H1 (cell line): ENCODE results near the gene RHOBTB3. TPM values are rescaled to one million over a fixed set of nuclear protein-coding genes. Genes with fewer than 3 reads are reported as not detected.

Source experiments
- CTCF ChIA-PET: fragments of 300-600 bp; sonication (Branson Sonifier 250); formaldehyde crosslinking; loops from one replicate; lab custom pipeline; 2021; ENCODE audit not compliant: partially characterized antibody; lab: Charles Lee
- POLR2A ChIA-PET: fragments of 300-600 bp; sonication (Branson Sonifier 250); formaldehyde crosslinking; loops from one replicate; lab custom pipeline; 2021; ENCODE audit warnings: inconsistent platforms; ENCODE audit not compliant: partially characterized antibody; lab: Charles Lee
- DNase-seq, 2 experiments: peaks; one replicate each; pipeline versions ENCODE4 v3.0.0 to v3.0.0-alpha.2; 2010 to 2022; ENCODE audit warnings: low spot score in 2 of 2, low read depth in 1 of 2, mixed read lengths in 1 of 2
- FAIRE-seq: peaks from 2 replicates; lab custom pipeline; 2011; peaks lifted over from hg19 to GRCh38; lab: Jason Lieb, UNC
- H2AFZ ChIP-seq: 2 replicates; pipeline ENCODE4 v1.8.1; 2012; ENCODE audit warnings: low read length, inconsistent platforms
- H2AK5ac ChIP-seq: 2 replicates; pipeline ENCODE4 v1.6.1; 2013; ENCODE audit warnings: low read depth, low read length
- H2BK120ac ChIP-seq: replicated peaks from 2 replicates; pipeline ENCODE3; 2013; ENCODE audit warnings: low read depth, low read length, inconsistent platforms
- H2BK12ac ChIP-seq: 2 replicates; pipeline ENCODE4 v1.6.1; 2013; ENCODE audit warnings: low read depth, low read length
- H2BK15ac ChIP-seq: 2 replicates; pipeline ENCODE4 v1.6.1; 2013; ENCODE audit warnings: low read length
- H2BK20ac ChIP-seq: 2 replicates; pipeline ENCODE4 v1.6.1; 2013; ENCODE audit warnings: low read length
- H2BK5ac ChIP-seq: 2 replicates; pipeline ENCODE4 v1.6.1; 2013; ENCODE audit warnings: low read depth, low read length
- H3K14ac ChIP-seq: 2 replicates; pipeline ENCODE4 v1.6.1; 2013; ENCODE audit warnings: inconsistent platforms; ENCODE audit not compliant: insufficient read length
- H3K18ac ChIP-seq: 2 replicates; pipeline ENCODE4 v1.6.1; 2013; ENCODE audit warnings: low read length; ENCODE audit errors: extremely low read depth
- H3K23ac ChIP-seq: 2 replicates; pipeline ENCODE4 v1.6.1; 2013; ENCODE audit warnings: inconsistent platforms; ENCODE audit not compliant: insufficient read length
- H3K23me2 ChIP-seq: 2 replicates; pipeline ENCODE4 v1.6.1; 2013; ENCODE audit warnings: low read depth, low read length
- H3K27ac ChIP-seq: 2 replicates; pipeline ENCODE4 v1.6.1; 2011; ENCODE audit warnings: low read depth, low read length, inconsistent platforms
- H3K27me3 ChIP-seq, 4 experiments: replicated peaks in 1 of 4; 1 replicate in 1 of 4; 2 replicates in 3 of 4; pipeline versions ENCODE4 v1.6.1 to v1.8.1; 2011 to 2013; ENCODE audit warnings: low read length in 3 of 4, mild to moderate bottlenecking in 3 of 4, inconsistent platforms in 2 of 4, mixed read lengths in 2 of 4, moderate library complexity in 1 of 4; ENCODE audit not compliant: control insufficient read depth in 3 of 4, insufficient read depth in 3 of 4; ENCODE audit errors: extremely low read depth in 1 of 4
- H3K36me3 ChIP-seq, 4 experiments: 2 replicates each; pipeline versions ENCODE4 v1.6.1 to v1.8.1; 2011 to 2013; ENCODE audit warnings: mild to moderate bottlenecking in 4 of 4, low read length in 3 of 4, moderate library complexity in 2 of 4, control low read depth in 1 of 4, inconsistent platforms in 1 of 4; ENCODE audit not compliant: insufficient read depth in 4 of 4, control insufficient read depth in 2 of 4
- H3K4ac ChIP-seq: replicated peaks from 2 replicates; pipeline ENCODE3; 2013; ENCODE audit warnings: low read length, low read depth, mixed read lengths, inconsistent platforms; ENCODE audit not compliant: insufficient read length
- H3K4me1 ChIP-seq, 4 experiments: replicated peaks in 1 of 4; 1 replicate in 1 of 4; 2 replicates in 3 of 4; pipeline versions ENCODE4 v1.6.1 to v1.8.1; 2011 to 2013; ENCODE audit warnings: low read length in 3 of 4, inconsistent platforms in 2 of 4, mixed read lengths in 1 of 4; ENCODE audit not compliant: insufficient read depth in 4 of 4, control insufficient read depth in 3 of 4
- H3K4me2 ChIP-seq, 2 experiments: 2 replicates each; pipeline versions ENCODE4 v1.6.1 to v1.8.1; 2011 to 2013; ENCODE audit warnings: low read depth in 2 of 2, low read length in 2 of 2, control low read depth in 1 of 2, inconsistent platforms in 1 of 2, mild to moderate bottlenecking in 1 of 2; ENCODE audit not compliant: insufficient read depth in 1 of 2
- H3K4me3 ChIP-seq, 4 experiments: fragments of 200-600, 300-600 bp in 1 of 4; sonication (generic), shearing (Covaris generic), sonication (Bioruptor Twin) in 1 of 4; 2 replicates each; pipeline versions ENCODE4 v1.5.1 to v1.8.1; 2011 to 2016; ENCODE audit warnings: low read length in 4 of 4, low read depth in 3 of 4, control low read depth in 2 of 4, inconsistent platforms in 2 of 4, mild to moderate bottlenecking in 2 of 4, mixed read lengths in 1 of 4, moderate library complexity in 1 of 4; ENCODE audit not compliant: insufficient read depth in 2 of 4; ENCODE audit errors: extremely low read depth in 1 of 4
- H3K56ac ChIP-seq: replicated peaks from 2 replicates; pipeline ENCODE3; 2013; ENCODE audit warnings: low read depth, mild to moderate bottlenecking, mixed read lengths, low read length, inconsistent platforms; ENCODE audit not compliant: insufficient read length
- H3K79me1 ChIP-seq: 2 replicates; pipeline ENCODE4 v1.6.1; 2013; ENCODE audit warnings: low read depth, low read length, control low read depth
- H3K79me2 ChIP-seq, 2 experiments: 2 replicates each; pipeline versions ENCODE4 v1.6.1 to v1.8.1; 2012 to 2013; ENCODE audit warnings: low read length in 2 of 2, mild to moderate bottlenecking in 2 of 2, inconsistent platforms in 1 of 2; ENCODE audit not compliant: insufficient read depth in 2 of 2, control insufficient read depth in 1 of 2
- H3K9ac ChIP-seq, 4 experiments: replicated peaks in 1 of 4; 1 replicate in 1 of 4; 2 replicates in 3 of 4; pipeline versions ENCODE4 v1.6.1 to v1.8.1; 2011 to 2013; ENCODE audit warnings: low read depth in 3 of 4, low read length in 3 of 4, control low read depth in 2 of 4, mild to moderate bottlenecking in 2 of 4, moderate library complexity in 2 of 4, inconsistent platforms in 1 of 4; ENCODE audit errors: extremely low read depth in 1 of 4
- H3K9me3 ChIP-seq, 2 experiments: 2 replicates each; pipeline versions ENCODE4 v1.6.1 to v1.8.1; 2012 to 2013; ENCODE audit warnings: mild to moderate bottlenecking in 2 of 2, moderate library complexity in 2 of 2, control low read depth in 1 of 2, inconsistent platforms in 1 of 2, low read depth in 1 of 2, low read length in 1 of 2, mixed read lengths in 1 of 2; ENCODE audit not compliant: insufficient read depth in 2 of 2
- H4K20me1 ChIP-seq, 2 experiments: replicated peaks in 1 of 2; 2 replicates each; pipeline versions ENCODE3 to v1.8.1; 2011 to 2013; ENCODE audit warnings: inconsistent platforms in 2 of 2, low read length in 2 of 2, mild to moderate bottlenecking in 1 of 2; ENCODE audit not compliant: insufficient read depth in 2 of 2, control insufficient read depth in 1 of 2
- H4K5ac ChIP-seq: 2 replicates; pipeline ENCODE4 v1.6.1; 2013; ENCODE audit warnings: low read length, low read depth, mixed read lengths, inconsistent platforms; ENCODE audit not compliant: insufficient read length
- H4K8ac ChIP-seq: 2 replicates; pipeline ENCODE4 v1.8.0; 2013; ENCODE audit warnings: mild to moderate bottlenecking, moderate library complexity, low read length, inconsistent platforms; ENCODE audit not compliant: insufficient read depth; ENCODE audit errors: extremely low read depth
- H4K91ac ChIP-seq: replicated peaks from 2 replicates; pipeline ENCODE3; 2013; ENCODE audit warnings: low read length, mixed read lengths, inconsistent platforms; ENCODE audit not compliant: insufficient read length
- JUN ChIP-seq: IDR thresholded peaks from 2 replicates; pipeline ENCODE4 v1.6.1; 2011; ENCODE audit warnings: low read depth, mild to moderate bottlenecking, improper control_type of control experiment, low read length
- TAF7 ChIP-seq: optimal IDR thresholded peaks from 2 replicates; pipeline ENCODE3; 2011; ENCODE audit warnings: low read depth, mild to moderate bottlenecking, inconsistent platforms, low read length, moderate library complexity, borderline replicate concordance
- WGBS, 2 experiments: shearing (Covaris generic) in 1 of 2; methylation state at CpG; one replicate each; pipeline versions ENCODE4 v1.1.6 to v1.1.7; 2013 to 2015; ENCODE audit warnings: low lambda C conversion rate in 2 of 2, mixed read lengths in 2 of 2, inconsistent platforms in 1 of 2, low coverage in 1 of 2, missing lambda C conversion rate in 1 of 2; ENCODE audit not compliant: insufficient replicate concordance in 2 of 2, insufficient coverage in 1 of 2, insufficient read length in 1 of 2; ENCODE audit errors: extremely low coverage in 1 of 2, missing lambda C conversion rate in 1 of 2; 5-methylcytosine and 5-hydroxymethylcytosine counted together
- polyA plus RNA-seq, 7 experiments: library from polyadenylated mRNA; depleted of rRNA in 3 of 7; stranded (reverse) in 5 of 7; unstranded in 2 of 7; fragments of >200 nt in 5 of 7; fragments of 200-250 nt in 2 of 7; gene quantifications; 1 replicate in 5 of 7; 2 replicates in 1 of 7; 4 replicates in 1 of 7; pipeline versions ENCODE4 v1.2.1 to v1.2.3, GENCODE V29; 2011 to 2013; ENCODE audit warnings: missing spikeins in 2 of 7, mixed read lengths in 2 of 7
- total RNA-seq: library from RNA; stranded (reverse); fragmentation: NEBNext Ultra II Directional; extraction: Animal tissue kit (Norgen Biotek cat#: 25700); gene quantifications from 2 replicates; pipeline ENCODE4 v1.2.1, GENCODE V29; 2021

RHOBTB3 gene
- total and polyA plus RNA-seq, 2 of the 8 experiments (the other 6 are each of a cell fraction or from before 2014, with no cell fraction given): 8.2 to 17.5 TPM

- no peaks in the 10 kb centered on the region for H3K79me1 ChIP-seq
- H3K18ac ChIP-seq: no peak overlapping the region
- no peak overlapping the region for H2BK20ac ChIP-seq
- H2BK15ac ChIP-seq: no peak overlapping the region
- H3K9me3 ChIP-seq: no peaks in the 10 kb centered on the region
- no peak for DNase-seq
- no peak overlapping the region for H3K14ac ChIP-seq
- no peak for FAIRE-seq
- H2AK5ac ChIP-seq: no peak overlapping the region
- no peaks in the 10 kb centered on the region for H3K36me3 ChIP-seq
- 93% methylated on average over 4 of the region's 4 CpGs; no CpG with 5 or more reads in 1 of the 2 experiments for WGBS, 2 experiments
- peaks cover 2 to 21% (median 8%) of the 10 kb centered on the region in 4 experiments; a peak in 5 of 7 replicates for H3K4me1 ChIP-seq
- H3K27ac ChIP-seq: no peak overlapping the region
- peaks cover 2% of the 10 kb centered on the region; the same call in 1 of the 2 replicates for H3K23me2 ChIP-seq
- no peak overlapping the region for H2BK120ac ChIP-seq
- no peak overlapping the region for H2BK12ac ChIP-seq
- no peak overlapping the region for H3K4me2 ChIP-seq
- H3K27me3 ChIP-seq: peaks cover 0 to 1% (median 0%) of the 10 kb centered on the region in 4 experiments; a peak in 1 of 7 replicates
- H3K4ac ChIP-seq: no peak overlapping the region
- H2AFZ ChIP-seq: no peak overlapping the region
- ChIA-PET POLR2A (interaction anchor here (3.2 kb wide), 1 partner anchor 18 kb away, joined by 10 read pairs; no protein-coding TSS in a partner anchor), CTCF (interaction anchor here (1.0 to 1.5 kb wide), 6 partner anchors 9 to 47 kb away, joined by 3 to 5 read pairs (median 3); no protein-coding TSS in a partner anchor)
- H4K91ac ChIP-seq: no peak overlapping the region
- H4K8ac ChIP-seq: no peak overlapping the region
- 0 out of 2 replicates have a peak overlapping the region, but pooled peaks have one; percentile 35 for H2BK5ac ChIP-seq
- no peaks in the 10 kb centered on the region for H3K79me2 ChIP-seq
- no peak overlapping the region for H3K9ac ChIP-seq
- no peaks in the 10 kb centered on the region for H4K20me1 ChIP-seq
- H3K56ac ChIP-seq: no peak overlapping the region
- no peak overlapping the region for H3K4me3 ChIP-seq
- no peak overlapping the region for H4K5ac ChIP-seq
- H3K23ac ChIP-seq: no peak overlapping the region
- no peak for TF ChIP-seq TAF7
- TF ChIP-seq JUN: no peak
Measured at GRCh38 chr5:95816776-95817175, 85.6 kb downstream of the RHOBTB3 start.
